HG03159 (cell line): ENCODE measurements around the gene MAGEA9B.
"Not testable (repeated sequence)": the region's sequence is repeated elsewhere in the genome, so short reads cannot be mapped to it uniquely, and the experiment has no call there.

ENCODE experiments used
- ATAC-seq: cut with Tn5 transposase; IDR thresholded peaks from one replicate; pipeline ENCODE4 v1.9.1; 2021; ENCODE audit warnings: mild to moderate bottlenecking, moderate library complexity; ENCODE audit not compliant: unreplicated experiment

MAGEA9B gene

GRCh38 chrX:149572743-149573142, 14.5 kb downstream of the MAGEA9B start:
- no peak for ATAC-seq

GRCh38 chrX:149571770-149572169, 15.5 kb downstream of the MAGEA9B start:
- no peak for ATAC-seq

GRCh38 chrX:149570668-149571067, 16.6 kb downstream of the MAGEA9B start:
- ATAC-seq: no peak

DNA sequence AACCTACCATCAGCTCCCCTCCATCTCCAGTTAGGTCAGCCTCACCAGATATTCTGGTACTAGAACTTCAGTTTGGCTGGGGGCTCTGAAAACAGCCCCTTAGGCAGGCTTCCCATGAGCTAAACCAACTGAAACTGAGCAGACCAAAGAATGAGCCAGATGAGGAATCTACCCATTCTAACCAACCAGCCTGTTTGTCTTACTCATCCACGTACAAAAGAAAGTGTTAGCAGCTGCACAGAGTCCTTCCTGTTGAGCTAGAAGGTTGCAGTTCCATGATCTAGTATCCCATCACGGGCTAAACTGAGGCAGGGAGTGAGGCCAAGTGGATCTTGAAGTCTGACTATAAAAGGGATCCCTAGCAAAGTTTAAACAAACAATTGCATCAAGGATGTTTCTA, 17.5 kb downstream of the MAGEA9B start:
- ATAC-seq: no peak

DNA sequence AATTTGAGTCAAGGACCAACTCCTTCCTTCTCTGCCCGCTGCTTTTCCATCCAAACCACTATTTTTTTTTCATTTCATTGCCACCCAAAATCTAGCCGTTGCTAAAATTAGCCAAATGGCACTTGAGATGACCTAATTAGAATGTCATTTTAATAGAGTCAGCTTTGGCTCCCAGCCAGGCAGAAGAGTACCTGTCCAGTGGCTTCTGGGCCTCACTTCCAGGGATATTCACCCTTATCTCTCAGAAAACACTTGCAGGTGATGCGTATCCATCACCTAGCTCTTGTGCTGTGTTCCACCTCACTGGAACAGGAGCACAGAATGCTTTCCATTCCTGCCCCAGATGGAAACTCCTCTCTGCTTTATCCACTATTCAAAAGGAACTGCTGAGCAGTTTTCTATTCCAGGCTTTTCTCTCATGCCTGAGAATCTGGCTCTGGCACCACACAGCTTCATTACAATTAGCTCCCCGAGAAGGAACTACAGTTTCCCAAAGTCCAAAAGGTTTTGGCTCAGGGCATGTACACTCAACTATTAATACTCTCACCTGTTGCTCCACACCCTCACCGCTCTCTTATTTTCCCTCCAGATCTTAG, 18.5 kb downstream of the MAGEA9B start:
- no peak for ATAC-seq

GRCh38 chrX:149567621-149568417, 19.4 kb downstream of the MAGEA9B start:
- ATAC-seq: no peak

GRCh38 chrX:149563359-149563758, 23.9 kb downstream of the MAGEA9B start:
- no peak for ATAC-seq

DNA sequence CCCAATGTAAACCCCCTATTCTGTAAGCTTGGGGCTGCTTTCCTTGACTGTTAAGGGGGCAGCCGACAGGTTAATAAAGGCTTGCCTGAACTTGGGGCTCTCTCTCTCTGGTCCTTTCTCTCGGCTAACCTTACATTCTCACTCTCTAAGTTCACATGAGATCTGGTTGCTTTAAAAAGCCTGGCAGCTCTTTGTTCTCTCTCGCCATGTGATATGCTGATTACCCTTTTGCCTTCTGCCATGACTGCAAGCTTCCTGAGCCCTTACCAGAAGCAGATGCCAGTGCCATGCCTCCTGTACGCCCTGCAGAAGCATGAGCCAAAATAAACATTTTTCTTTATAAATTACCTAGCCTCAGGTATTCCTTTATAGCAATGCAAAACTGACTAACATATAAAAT, 32.0 kb downstream of the MAGEA9B start:
- ATAC-seq: not testable (repeated sequence)

- not testable (repeated sequence) for ATAC-seq
These were observed 35.4 kb downstream of the MAGEA9B start for GRCh38 chrX:149551939-149552248.

- ATAC-seq: not testable (repeated sequence)
These were observed 35.9 kb downstream of the MAGEA9B start for GRCh38 chrX:149551245-149551938.

DNA sequence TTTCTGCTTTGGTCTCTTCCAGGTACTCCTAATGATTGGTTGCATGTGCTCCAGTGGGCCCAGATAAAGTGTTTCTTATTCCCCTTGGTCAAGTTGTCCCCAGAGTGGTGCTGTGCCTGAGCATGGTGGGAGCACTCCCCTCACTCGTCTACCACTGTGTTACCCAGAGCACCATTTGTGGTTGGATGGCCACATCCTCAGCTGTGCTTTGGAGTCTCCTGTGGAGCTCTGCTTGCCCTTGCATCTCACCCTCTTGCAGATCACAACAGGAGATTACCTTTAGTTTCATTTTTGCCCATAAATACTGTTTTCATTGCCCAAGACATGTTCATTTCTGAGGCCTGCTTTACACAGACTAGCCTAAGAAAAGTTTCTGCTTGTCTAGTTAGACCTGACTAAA, 36.8 kb downstream of the MAGEA9B start:
- ATAC-seq: not testable (repeated sequence)

DNA sequence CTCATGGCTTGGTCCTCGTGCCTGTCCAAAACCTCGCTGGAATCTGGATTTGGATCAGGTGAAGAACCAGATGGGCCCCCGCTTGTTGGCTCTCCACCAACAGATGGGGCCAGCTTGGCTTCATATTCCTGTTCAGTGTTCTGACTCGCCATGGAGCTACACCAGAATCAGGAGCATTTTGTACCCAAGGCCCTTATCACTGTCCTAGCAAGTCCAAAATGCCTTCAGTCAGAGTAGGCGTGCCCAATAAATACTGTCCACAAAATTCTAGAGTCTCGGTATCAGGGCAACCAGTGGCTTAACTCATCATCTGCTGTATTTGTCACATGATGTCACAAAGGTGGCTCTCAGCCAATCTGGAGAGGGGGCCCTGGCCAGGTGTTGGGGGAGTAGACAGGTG, 37.6 kb downstream of the MAGEA9B start, which contains the start of gene HSFX3:
TSS of gene HSFX3 (minus strand) at position 224 of the 400 bp plus-strand sequence. CDS start at position 152, 72 bp downstream.
- not testable (repeated sequence) for ATAC-seq

DNA sequence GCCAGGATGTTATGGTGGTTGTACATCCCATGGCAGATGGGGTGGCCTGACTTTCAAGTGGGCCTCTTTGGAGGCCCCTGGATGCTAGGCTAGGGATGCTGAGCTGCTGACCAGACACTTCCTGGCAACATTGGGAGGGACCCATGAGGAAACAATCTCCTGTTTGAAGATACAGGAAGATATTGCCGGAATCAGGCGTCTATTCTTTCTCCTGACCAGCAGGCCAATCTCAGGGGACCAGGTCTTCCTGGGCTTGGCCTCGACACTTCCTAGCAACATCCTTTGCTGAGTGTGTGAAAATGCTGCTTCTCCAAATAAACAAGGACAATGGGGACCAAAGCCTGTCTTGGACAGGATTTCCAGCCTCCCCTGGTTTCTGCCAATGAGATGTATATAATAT, 39.5 kb downstream of the MAGEA9B start:
- not testable (repeated sequence) for ATAC-seq

DNA sequence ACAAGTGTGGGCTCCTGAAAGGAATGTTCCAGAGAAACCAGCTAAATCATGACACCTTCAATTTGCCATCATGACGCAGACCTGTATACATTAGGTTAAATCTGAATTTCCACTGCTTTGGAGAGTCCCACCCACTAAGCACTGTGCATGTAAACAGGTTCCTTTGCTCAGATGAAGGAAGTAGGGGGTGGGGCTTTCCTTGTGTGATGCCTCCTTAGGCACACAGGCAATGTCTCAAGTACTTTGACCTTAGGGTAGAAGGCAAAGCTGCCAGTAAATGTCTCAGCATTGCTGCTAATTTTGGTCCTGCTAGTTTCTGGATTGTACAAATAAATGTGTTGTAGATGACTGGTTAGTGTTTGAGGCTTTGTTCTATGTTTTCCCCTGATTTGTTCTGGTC, 40.3 kb downstream of the MAGEA9B start:
- not testable (repeated sequence) for ATAC-seq

GRCh38 chrX:149545545-149546543, 41.4 kb downstream of the MAGEA9B start:
- ATAC-seq: peak; percentile 51

- no peak for ATAC-seq
These were observed 45.7 kb downstream of the MAGEA9B start for GRCh38 chrX:149541521-149542047.

- peak; percentile 74 for ATAC-seq
These were observed 46.4 kb downstream of the MAGEA9B start, which contains the start of gene EOLA1 for GRCh38 chrX:149540621-149541520. EOLA1 (plus strand) TSS chrX:149541012; CDS start chrX:149545631, 4,619 bp downstream.

- ATAC-seq: peak; percentile 9
These were observed 47.1 kb downstream of the MAGEA9B start for GRCh38 chrX:149540131-149540620.
